PC-9 (cell line): ENCODE data around the gene TAPBP.

ENCODE experiments used
- EZH2 ChIP-seq: fragments of 200-600 bp; sonication (generic); IDR thresholded peaks from 2 replicates; pipeline ENCODE4 v1.8.0; 2017; ENCODE audit warnings: antibody characterized with exemption, low read depth
- TF ChIP-seq, protein P1 (sequence below): fragments of 200-600 bp; sonication (generic); conservative IDR thresholded peaks from 2 replicates; pipeline ENCODE4 v1.6.1; 2017; ENCODE audit warnings: mixed run types, antibody characterized with exemption, mild to moderate bottlenecking, moderate library complexity

DNA sequence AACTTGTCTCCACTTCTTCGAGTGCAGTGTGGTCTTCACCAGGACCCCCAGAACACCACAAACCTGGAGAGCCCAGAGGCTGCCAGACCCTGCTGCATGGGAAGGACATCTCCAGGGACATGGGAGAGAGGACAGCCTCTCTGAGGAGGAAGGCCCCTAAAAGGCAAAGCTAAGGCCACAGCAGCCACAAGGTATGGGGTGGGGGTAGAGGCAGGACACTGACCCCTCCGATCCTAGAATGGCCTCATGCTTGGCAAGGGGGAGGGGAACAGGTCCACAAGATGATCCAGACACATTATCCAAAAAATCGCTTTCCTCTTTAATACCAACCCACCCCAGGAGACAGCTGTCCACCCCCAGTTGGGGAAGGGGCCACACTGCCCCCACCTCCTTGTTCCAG lies 35.1 kb downstream of the TAPBP start:
- TF ChIP-seq, protein P1, sequence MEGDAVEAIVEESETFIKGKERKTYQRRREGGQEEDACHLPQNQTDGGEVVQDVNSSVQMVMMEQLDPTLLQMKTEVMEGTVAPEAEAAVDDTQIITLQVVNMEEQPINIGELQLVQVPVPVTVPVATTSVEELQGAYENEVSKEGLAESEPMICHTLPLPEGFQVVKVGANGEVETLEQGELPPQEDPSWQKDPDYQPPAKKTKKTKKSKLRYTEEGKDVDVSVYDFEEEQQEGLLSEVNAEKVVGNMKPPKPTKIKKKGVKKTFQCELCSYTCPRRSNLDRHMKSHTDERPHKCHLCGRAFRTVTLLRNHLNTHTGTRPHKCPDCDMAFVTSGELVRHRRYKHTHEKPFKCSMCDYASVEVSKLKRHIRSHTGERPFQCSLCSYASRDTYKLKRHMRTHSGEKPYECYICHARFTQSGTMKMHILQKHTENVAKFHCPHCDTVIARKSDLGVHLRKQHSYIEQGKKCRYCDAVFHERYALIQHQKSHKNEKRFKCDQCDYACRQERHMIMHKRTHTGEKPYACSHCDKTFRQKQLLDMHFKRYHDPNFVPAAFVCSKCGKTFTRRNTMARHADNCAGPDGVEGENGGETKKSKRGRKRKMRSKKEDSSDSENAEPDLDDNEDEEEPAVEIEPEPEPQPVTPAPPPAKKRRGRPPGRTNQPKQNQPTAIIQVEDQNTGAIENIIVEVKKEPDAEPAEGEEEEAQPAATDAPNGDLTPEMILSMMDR: no peak
- TF ChIP-seq EZH2: no peak
